ENCODE data around the gene EYA4.

EYA4 gene

GRCh38 chr6:133456944-133457343 lies 215.8 kb downstream of the EYA4 start:
- Histone ChIP-seq H2AFZ (ENCODE audit: low read depth, low read length, severe bottlenecking) (no peak overlapping the region), H4K20me1 (ENCODE audit: low read depth, low read length) (no peaks in the 10 kb centered on the region), H3F3A (ENCODE audit: insufficient read depth) (no peaks in the 10 kb centered on the region), H3K27ac (ENCODE audit: low read depth, low read length) (no peak overlapping the region), H3K9me2 (replicated peaks; ENCODE audit: insufficient read depth, low read length) (no peaks in the 10 kb centered on the region), H3K4me2 (ENCODE audit: low read depth, low read length, poor library complexity, severe bottlenecking) (no peak overlapping the region), H3K79me2 (ENCODE audit: insufficient read depth, low read length) (no peaks in the 10 kb centered on the region), H3K9me3 (ENCODE audit: insufficient read depth, low read length) (no peaks in the 10 kb centered on the region), H3K36me3 (ENCODE audit: low read length) (no peaks in the 10 kb centered on the region), H3K9ac (ENCODE audit: low read length) (no peak overlapping the region), H3K27me3 (ENCODE audit: low read length) (no peaks in the 10 kb centered on the region), H3K4me3 (ENCODE audit: insufficient read depth, low read length, poor library complexity, severe bottlenecking) (no peak overlapping the region)
- TF ChIP-seq CTCF (IDR thresholded peaks at IDR 0.05; ENCODE audit: insufficient read depth, low read length, poor library complexity, severe bottlenecking) (no peak), EZH2phosphoT487 (conservative IDR thresholded peaks at IDR 0.05; ENCODE audit: low read length) (no peak)

GRCh38 chr6:133460101-133460500 lies 218.9 kb downstream of the EYA4 start:
- no peak overlapping the region for H3K4me2 ChIP-seq (ENCODE audit: low read depth, low read length, poor library complexity, severe bottlenecking)
- no peaks in the 10 kb centered on the region for H3K79me2 ChIP-seq (ENCODE audit: insufficient read depth, low read length)
- H3K9me3 ChIP-seq (ENCODE audit: insufficient read depth, low read length) = no peaks in the 10 kb centered on the region
- TF ChIP-seq CTCF (IDR thresholded peaks at IDR 0.05; ENCODE audit: insufficient read depth, low read length, poor library complexity, severe bottlenecking) = no peak
- no peak for TF ChIP-seq EZH2phosphoT487 (conservative IDR thresholded peaks at IDR 0.05; ENCODE audit: low read length)
- H3K9ac ChIP-seq (ENCODE audit: low read length) = no peak overlapping the region
- H3K27me3 ChIP-seq (ENCODE audit: low read length) = no peaks in the 10 kb centered on the region
- no peaks in the 10 kb centered on the region for H3K9me2 ChIP-seq (replicated peaks; ENCODE audit: insufficient read depth, low read length)
- no peaks in the 10 kb centered on the region for H3K36me3 ChIP-seq (ENCODE audit: low read length)
- no peak overlapping the region for H3K4me3 ChIP-seq (ENCODE audit: insufficient read depth, low read length, poor library complexity, severe bottlenecking)
- no peak overlapping the region for H3K27ac ChIP-seq (ENCODE audit: low read depth, low read length)
- no peaks in the 10 kb centered on the region for H3F3A ChIP-seq (ENCODE audit: insufficient read depth)
- no peak overlapping the region for H2AFZ ChIP-seq (ENCODE audit: low read depth, low read length, severe bottlenecking)
- H4K20me1 ChIP-seq (ENCODE audit: low read depth, low read length) = no peaks in the 10 kb centered on the region

GRCh38 chr6:133463790-133464189 lies 222.6 kb downstream of the EYA4 start:
- H3K4me2 ChIP-seq (ENCODE audit: low read depth, low read length, poor library complexity, severe bottlenecking) = no peak overlapping the region
- no peaks in the 10 kb centered on the region for H3K79me2 ChIP-seq (ENCODE audit: insufficient read depth, low read length)
- no peak for TF ChIP-seq CTCF (IDR thresholded peaks at IDR 0.05; ENCODE audit: insufficient read depth, low read length, poor library complexity, severe bottlenecking)
- TF ChIP-seq EZH2phosphoT487 (conservative IDR thresholded peaks at IDR 0.05; ENCODE audit: low read length) = no peak
- no peaks in the 10 kb centered on the region for H3K9me3 ChIP-seq (ENCODE audit: insufficient read depth, low read length)
- no peaks in the 10 kb centered on the region for H3F3A ChIP-seq (ENCODE audit: insufficient read depth)
- H3K27ac ChIP-seq (ENCODE audit: low read depth, low read length) = no peak overlapping the region
- H3K9me2 ChIP-seq (replicated peaks; ENCODE audit: insufficient read depth, low read length) = no peaks in the 10 kb centered on the region
- H2AFZ ChIP-seq (ENCODE audit: low read depth, low read length, severe bottlenecking) = no peak overlapping the region
- no peaks in the 10 kb centered on the region for H4K20me1 ChIP-seq (ENCODE audit: low read depth, low read length)
- no peak overlapping the region for H3K4me3 ChIP-seq (ENCODE audit: insufficient read depth, low read length, poor library complexity, severe bottlenecking)
- H3K27me3 ChIP-seq (ENCODE audit: low read length) = no peaks in the 10 kb centered on the region
- no peak overlapping the region for H3K9ac ChIP-seq (ENCODE audit: low read length)
- no peaks in the 10 kb centered on the region for H3K36me3 ChIP-seq (ENCODE audit: low read length)

All from SU-DHL-6 (cell line).